Activated CD4-positive, alpha-beta T cell treated with anti-CD3 and anti-CD28 coated beads, Interleukin-2, amount 50 U/mL, for 4 hours (primary cell): ENCODE measurements around the gene RDH5.

ENCODE experiments used
- DNase-seq, 2 experiments: peaks; one replicate each; pipeline ENCODE4 v3.0.0-alpha.2; 2020

RDH5 gene

DNA sequence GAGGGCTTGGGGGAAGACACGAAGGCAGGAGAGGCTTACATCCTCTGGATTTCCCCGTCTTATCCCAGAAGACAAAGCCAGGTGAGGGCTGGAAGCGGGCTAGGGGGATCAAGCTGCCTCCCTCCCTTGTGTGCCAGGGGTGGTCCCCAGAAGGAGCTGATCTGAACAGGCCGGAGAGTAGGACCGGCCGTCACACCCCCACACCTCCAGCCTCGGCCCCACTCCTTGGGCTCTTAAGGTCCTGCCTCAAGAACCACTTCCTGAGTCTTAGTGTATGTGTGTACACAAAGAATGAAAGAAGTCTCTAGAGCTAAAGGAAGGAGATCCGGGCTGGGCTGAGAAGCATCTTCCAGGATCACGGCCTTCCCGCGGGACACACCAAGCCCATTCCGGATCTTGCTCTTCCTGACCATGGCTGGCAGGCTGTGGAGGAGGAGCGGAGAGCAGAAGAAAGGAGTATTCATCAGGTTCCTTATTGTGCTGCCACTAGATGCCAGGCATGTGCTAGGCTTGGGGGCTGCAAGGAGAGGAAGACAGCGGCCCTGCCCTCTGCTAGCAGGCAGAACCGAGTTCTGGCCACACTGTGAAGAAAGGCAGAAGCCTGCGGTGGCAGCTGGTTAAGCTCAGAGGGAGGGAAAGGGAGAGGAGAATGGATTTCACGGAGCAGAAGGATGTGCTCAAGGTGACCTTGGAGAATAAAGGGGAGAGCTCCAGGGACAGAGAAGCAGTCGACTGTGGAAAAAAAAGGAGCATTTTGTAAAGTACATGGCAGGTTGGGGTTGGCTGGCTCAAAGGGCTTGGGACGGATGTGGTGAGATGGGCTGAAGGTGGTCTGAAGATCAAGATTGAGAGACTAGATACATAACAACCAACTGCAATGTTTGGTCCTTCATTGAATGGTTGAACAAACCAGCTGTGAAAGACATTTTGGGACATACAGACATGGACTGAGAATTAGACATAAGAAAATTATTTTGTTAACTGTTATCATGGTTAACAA, 9.9 kb downstream of the RDH5 start:
- no peak for DNase-seq

DNA sequence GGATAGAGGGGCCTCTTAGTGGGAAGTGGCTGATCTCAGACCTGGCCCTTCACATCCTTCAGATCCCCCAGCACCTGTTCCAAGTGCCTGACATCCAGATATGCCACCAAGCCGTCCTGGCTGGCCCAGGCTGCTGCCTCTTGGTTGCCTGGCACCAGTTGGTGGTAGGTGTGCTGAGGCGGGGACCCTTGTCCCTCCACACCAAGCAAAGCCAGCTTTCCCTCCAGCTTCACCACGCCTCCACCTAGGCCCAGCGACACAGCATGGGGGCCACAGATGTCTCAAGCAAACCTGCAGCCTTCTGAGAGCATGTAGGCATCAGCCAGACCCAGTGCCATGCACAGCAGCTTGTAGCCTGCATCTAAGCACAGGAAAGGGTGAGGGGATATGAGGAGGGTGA, 12.1 kb downstream of the RDH5 start:
- DNase-seq: no peak

DNA sequence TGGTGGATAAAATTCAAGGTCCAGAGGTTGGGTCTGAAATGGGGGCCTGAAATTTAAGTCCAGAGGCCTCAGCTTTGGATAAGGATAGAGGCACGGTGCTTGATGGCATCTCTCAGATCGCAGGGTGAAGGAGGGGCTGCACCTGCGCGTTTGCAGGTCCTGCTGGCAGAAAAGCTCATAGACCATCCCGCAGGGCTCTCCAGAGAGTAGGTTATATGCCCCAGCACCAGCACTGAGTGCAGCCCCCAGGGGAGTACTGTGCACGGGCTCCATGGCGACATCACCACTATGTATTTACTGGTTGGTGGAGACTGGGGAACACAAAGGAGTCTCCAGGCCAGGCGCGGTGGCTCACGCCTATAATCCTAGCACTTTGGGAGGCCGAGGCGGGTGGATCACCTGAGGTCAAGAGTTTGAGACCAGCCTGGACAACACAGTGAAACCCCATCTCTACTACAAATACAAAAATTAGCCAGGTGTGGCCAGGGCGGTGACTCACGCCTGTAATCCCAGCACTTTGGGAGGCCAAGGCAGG, 12.9 kb downstream of the RDH5 start:
- DNase-seq: no peak

DNA sequence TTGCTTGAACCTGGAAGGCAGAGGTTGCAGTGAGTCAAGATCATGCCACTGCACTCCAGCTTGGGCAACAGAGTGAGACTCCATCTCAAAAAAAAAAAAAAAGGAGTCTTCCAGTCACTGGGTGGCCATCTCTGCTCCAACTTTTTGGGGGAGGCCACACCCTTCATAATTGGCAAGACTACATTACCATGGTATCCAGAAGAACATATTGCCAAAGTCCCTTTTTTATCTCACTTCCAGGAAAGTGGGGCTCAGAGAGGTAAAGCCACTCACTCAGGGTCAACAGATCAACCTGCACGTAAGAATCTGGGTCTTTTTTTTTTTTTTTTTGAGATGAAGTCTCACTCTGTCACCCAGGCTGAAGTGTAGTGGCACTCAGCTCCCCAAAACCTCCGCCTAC, 13.7 kb downstream of the RDH5 start:
- DNase-seq: no peak

DNA sequence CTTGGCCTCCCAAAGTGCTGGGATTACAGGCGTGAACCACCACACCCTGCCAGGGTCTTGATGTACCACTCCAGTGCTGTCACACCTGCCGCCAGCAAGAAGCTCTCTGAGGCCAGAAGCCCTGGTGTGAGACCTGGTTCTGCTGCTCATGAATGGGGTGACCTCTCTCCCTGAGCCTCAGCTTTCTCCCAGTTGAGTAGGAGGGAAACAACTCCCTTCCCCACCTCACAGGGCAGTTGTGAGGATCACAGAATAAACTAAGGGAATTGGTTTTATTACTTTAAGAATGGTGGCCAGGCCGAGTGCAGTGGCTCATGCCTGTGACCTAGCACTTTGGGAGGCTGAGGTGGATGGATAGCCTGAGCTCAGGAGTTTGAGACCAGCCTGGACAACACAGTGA, 14.4 kb downstream of the RDH5 start:
- no peak for DNase-seq

DNA sequence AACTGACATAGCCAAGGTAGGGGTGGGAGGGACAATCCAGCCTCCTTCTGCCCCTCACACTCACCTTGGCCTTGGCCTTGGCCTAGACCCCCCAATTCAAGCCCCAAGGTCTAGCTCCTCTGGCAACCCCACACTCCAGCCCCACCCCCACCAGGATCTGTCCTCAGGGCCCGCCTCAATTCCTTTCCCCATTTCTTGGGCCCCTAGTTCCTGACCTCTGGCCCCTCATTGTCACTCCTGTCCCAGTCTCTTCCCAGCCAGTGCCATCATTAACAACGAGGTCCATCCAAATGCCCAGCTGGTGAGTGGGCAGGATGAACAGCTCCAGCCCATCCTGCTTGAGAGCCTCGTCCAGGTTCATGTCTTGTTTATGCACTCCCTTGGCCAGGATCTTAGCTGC, 15.9 kb downstream of the RDH5 start:
- no peak for DNase-seq

DNA sequence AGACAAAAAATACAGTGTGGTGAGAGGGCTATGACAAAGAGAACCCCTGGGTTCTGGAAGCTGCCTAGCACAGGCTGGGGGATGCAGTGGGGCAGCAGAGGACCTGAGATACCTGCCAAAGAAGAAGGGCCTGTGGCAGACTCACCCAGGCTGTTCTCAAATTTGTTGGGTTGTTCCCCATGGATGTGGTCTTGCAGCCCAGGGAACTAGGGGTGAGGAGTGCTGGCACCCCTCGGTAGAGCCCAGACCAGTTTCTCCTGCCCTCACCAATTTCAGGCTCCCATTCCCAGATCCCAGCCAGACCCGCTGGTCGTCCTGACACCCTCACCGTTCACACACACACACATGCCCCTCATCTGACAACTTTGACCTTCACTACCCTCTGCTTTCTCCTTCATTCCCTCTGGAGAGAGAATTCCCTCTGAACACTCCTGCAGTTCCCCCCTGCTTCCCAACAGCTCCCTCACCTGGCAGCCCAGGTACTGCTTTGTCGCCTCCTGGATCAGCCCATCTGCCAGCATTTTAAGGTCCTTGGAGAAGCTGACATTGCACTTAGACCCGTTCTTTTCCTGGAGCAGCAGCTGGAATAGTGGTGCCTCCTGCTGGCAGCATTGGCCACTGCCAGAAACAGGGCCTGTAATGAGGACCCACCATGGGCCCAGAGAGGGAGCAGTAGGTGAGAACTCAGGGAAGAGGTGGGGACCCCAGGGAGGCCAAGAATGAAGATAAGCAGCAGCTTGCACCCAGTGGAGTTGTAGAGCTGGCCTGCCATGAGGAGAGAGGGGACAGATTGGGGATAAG, 16.8 kb downstream of the RDH5 start:
- DNase-seq: peak; percentile 45 to 51

DNA sequence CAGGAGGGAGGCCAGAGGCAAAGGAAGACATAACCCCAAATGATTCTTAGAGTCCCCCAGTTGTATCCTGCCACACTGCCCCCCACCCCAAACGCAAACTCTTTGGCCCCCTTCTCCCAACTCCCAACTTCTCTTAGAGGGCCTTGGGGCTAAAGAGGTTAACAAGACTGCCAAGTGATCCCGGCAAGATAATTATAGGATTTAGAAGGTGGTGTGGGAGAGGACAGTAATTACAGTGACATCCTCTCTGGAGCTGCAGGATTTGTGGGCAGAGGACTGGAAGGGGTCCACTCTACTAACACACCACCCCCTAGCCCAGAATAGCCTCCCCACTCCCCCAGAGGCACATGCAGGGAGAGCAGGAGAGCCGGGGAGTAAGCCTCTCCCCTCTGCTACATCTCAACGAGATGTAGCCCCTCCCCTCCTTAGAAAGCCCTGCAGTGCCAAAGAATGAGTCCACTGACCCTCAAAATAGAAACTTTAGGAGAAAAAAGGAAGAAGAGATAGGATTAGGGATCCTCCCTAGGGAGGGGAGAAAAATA, 17.5 kb downstream of the RDH5 start:
- DNase-seq: no peak

DNA sequence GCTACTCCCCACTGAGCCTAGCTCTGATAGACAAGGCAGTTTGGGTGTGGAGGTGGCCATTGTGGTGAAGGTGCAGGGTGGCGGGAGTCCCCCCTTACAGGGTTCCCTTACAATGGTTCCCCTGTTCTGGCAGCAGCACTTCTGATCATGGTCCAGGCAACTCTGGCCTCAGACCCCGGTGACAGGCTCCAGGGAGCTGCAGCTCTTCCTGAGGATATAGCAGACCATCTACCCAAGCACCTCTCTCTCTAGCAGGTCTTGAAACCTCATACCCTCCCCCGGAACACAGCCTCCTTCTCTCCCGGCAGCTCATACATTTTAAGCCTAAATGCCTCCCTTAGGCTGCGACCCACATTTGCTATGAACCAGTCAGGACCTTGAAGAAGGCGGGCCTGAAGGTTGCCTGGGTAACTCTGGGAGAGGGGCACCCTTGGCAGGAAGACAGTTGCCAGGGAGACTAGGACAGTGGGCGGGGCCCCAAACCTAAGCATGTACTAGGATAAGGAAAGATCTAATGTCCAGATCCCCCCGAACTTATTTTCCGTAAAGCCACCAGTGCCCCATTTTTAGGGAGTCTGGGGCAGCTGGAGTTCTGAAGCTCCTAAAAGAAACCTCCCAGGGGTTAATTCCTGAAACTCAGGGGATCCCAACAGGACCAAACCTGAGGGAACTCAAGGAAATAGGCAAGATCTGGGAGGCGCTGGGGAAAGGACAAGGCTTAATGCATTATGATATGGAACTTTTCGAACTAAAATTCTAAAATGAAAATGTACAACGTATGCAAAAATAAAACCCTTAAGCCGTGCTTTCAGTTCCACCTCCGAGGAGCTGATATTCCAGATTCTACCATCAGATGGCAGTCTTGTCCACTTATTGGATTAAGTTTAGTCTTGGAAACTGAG, 18.2 kb downstream of the RDH5 start:
- peak; percentile 63 for DNase-seq

DNA sequence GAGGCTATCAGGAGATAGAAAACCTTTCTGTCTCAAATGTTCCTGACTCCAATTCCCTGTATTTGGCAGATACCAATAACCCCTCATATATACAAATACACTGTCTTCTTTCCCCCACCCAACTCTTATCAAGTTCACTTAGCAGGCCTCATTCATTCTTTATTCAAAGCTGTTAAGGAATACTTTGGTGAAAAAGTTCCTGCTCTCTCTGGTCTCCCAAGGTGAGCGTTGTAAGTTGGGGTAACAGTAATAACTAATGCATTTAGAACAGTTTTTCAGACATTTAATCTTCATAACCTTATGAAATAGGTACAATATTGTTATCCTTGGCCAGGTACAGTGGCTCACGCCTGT, 18.8 kb downstream of the RDH5 start:
- no peak for DNase-seq

DNA sequence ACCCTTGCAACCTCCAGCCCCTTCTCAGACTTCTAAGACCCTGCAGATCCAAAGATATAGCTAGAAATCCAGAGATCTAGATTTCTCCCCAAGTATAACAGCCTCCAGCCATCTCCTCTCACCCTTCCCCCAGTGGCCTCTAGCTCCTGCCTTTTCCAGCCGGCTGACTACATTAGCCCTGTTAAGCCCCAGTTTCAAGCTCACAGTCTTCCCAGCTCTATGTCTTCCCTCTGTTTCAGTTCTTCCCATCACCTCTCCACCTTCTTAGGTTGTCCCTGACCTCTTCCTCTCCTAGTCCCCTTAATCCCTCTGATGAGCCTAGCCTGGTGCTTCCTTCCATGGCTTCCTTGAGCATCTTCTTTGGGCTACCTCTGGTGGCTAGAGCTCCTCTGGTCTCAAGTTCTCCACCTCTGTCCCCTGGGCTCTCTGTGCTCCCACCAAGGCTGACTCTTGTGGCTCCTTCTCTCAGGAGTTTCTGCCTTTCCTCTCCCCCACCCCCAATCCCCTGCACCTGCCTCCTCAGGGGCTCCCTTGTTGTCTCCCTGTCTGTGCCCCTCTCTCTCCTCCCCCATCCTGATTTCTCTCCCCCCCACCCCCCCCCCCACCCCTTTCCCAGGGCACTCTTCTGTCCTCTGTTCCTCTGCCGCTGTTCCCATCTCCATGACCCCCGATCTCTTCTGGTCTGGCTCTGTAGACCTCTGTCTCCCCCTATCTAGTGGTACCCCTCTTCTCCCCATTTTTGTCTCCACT, 21.9 kb downstream of the RDH5 start:
- DNase-seq: no peak

DNA sequence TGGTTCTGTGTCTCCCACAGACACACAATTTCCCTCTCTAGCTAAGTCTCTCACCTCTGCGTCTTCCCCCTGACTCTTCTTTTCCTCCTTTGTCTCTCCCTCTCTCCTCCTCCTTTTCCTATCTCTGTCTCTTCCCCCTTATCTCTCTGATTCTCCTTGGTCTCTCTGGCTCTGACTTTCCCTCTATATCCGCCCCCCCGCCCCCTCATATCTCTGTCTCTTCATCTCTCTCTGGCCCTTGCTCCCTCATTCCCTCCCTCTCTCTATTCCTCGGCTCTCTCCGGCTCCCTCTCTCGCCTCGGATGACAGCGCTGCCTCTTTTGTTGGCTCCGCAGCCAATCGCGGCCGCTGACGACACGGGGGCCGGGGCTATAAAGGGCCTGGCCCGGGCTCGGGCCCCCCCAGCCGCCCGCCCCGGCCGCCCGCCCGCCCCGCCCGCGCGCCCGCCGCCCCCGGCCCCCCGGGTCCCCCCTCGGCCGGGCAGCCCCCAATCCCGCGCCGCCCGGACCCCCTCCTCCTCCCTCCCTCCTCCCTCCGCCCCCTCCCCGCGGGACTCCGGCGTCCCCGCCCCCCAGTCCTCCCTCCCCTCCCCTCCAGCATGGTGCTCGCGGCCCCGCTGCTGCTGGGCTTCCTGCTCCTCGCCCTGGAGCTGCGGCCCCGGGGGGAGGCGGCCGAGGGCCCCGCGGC, 22.7 kb downstream of the RDH5 start, which contains the start of gene GDF11:
Gene GDF11 (plus strand): TSS at position 404 of the 687 bp plus-strand sequence. CDS start 195 bp downstream, at position 599.
- DNase-seq: peak; percentile 60 to 73

DNA sequence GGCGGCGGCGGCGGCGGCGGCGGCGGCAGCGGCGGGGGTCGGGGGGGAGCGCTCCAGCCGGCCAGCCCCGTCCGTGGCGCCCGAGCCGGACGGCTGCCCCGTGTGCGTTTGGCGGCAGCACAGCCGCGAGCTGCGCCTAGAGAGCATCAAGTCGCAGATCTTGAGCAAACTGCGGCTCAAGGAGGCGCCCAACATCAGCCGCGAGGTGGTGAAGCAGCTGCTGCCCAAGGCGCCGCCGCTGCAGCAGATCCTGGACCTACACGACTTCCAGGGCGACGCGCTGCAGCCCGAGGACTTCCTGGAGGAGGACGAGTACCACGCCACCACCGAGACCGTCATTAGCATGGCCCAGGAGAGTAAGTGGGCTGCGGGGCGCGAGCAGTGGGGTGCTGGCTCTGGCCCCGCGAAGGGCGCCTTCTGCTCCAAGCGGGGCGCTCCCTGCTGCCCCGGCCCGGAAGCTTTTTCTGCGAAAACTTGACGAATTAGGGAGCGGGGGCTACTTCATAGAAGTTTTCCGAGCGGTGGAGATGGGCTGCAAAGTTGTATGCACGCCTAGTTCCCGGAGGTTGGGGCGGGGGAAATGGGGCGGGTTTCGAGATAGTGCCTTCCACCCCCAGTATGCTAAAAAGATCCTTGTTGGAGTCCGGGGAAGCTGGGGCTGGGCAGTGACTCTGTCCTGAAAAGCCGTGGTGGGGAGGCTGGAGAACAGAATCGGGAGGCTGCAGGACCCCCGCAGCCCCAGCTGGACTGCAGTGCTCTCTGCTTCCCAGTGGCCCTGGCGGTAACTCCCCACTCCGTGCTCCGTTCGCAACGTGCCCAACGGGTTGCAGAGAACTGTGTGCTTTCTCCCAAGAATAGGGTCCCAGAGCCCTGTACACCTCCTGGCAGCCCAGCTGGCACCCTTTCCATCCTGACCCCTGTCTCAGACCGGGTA, 23.5 kb downstream of the RDH5 start:
- peak; percentile 21 to 33 for DNase-seq

DNA sequence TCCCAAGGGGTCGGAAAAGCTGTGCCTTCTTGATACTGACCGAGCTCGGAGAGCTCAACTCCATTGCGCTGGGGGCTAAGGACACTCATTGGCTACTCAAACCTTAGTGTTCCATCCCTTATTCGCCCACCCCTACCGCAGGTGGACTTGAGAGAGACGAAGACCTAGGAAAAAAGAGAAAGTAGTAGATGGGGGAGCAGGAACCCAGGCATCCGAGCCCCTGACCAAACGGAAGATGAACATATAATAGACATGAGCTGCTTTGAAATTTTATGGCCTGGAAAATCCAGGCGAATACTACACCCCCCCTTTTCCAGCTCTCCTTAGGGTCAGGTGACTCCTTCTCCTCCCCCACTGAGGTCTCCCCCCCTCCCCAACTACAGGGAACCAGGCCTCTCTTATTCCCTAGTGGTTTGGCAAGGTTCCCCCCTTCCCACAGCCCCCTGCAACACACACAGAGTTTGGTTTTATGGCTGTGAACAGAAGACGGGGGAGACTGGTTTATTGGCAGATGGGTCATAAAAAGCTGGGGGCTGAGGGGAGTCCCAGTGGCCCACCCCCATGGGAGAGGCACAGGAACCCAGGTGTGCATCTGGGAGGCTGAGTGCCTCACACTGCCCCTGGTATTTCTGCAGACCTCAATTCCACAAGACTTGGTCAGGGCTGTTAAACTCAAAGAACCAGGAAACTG, 24.3 kb downstream of the RDH5 start:
- DNase-seq: no peak

DNA sequence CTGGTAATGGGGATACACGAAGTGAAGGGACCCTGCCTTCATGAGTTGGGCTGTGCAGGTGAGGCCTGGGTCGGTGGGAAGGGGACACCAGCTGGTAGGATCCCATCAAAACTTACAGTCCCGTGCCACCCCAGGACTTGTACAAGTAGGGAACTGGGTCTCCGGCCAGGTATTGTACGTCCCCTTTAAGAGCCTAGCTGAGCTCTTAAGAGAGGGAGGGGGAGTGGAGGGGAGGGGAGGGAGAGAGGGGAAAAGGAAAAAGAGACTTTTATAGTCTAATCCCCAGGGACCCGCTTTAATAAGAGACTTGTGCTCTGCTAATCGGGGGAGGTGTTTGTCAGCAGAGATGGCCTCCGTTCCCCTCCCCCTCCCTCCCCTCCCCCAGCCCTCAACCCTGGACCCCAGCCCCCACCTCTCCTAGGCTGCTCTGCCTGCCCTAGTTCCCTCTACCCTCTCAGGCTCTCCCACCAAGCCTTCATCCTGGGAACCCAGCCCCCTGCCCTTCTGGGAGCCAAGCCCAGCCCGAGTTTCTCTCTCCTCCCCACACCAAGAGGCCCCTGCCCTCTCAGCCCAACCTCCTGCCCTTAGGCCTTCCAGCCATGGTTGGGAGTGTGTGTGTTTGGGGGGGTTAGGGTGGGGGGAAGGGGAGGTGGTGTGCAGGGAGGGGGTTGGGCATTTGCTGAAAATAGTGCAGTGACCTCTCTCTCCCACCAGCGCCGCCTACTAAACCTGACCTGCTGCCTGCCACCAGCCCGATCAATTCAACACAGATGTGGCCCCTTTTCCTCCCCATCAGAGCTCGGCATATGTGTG, 25.4 kb downstream of the RDH5 start:
- DNase-seq: no peak

DNA sequence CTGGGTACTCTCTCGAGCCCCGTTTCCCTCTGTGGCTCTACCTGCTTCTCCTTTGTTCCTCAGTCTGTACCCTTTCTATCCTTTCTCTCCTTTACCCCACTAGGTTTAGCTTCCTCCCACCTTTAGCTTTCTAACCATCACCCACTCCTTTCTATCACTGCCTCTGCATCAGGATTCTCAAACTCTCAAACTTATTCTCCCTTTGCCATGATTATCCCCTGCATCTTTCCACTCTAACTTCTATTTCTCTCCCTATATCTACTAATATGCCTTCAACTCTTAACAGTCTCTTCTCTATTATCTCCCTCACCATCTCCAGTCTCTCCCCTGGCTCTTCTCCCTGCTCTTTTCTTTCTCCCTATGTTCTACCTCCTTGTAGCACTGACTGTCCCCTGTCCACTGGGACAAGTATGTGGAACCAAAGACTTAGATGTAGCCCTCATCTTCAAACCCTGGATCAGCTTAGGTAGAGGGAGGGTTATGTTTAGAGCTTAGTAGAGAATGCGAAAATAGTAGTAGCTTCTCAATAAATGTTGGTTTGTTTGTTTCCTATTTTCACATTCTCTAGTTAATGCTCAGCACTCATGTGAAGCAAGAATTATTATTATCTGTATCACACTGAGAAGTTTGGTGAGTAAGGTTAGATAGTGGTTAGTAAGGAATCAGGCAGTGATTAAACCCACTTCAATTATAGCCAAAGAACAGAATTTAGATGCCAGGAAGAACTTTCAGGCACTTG, 26.1 kb downstream of the RDH5 start:
- no peak for DNase-seq

DNA sequence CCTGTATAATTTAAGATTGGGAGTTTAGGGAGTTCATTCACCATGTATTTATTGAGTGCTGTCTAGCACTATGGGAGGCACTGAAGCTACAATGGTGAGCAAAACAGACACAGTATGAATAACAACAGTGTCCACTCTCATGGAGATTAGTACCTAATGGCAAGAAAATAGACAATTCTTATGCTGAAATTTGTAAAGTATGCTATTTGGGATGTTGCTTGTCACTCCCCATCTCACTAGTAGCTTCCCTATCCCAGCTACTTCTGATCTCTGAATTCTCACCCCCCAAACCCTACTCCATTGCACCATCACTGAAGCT, 26.7 kb downstream of the RDH5 start:
- no peak for DNase-seq
